ENCODE data around the gene KRTAP1-1. TPM values are rescaled to one million over a fixed set of nuclear protein-coding genes. Genes with fewer than 3 reads are reported as not detected.
"Not testable (repeated sequence)": the region's sequence is repeated elsewhere in the genome, so short reads cannot be mapped to it uniquely, and the experiment has no call there.

KRTAP1-1 gene
- total and polyA plus RNA-seq, 2 donors (not counting 1 experiment from before 2014, with no cell fraction given) = not detected

- Histone ChIP-seq H3K79me2 (ENCODE audit: control insufficient read depth, insufficient read depth, low read length) (no peaks in the 10 kb centered on the region), H3K4me1 (ENCODE audit: control insufficient read depth in 2 of 2, insufficient read depth in 2 of 2, low read length in 2 of 2) (no peaks in the 10 kb centered on the region), H3K9me3 (ENCODE audit: control extremely low read depth in 1 of 3, control insufficient read depth in 2 of 3, insufficient read depth in 1 of 3, low read length in 2 of 3) (peaks cover 0 to 1% (median 0%) of the 10 kb centered on the region in 3 donors), H4K20me1 (ENCODE audit: control insufficient read depth, insufficient read depth, low read length, poor library complexity, severe bottlenecking) (no peaks in the 10 kb centered on the region), H3K4me2 (replicated peaks; ENCODE audit: low read depth, low read length, poor library complexity, severe bottlenecking) (no peak overlapping the region), H3K9ac (ENCODE audit: low read length) (no peak overlapping the region), H3K4me3 (ENCODE audit: control extremely low read depth in 1 of 5, extremely low read depth in 1 of 5, insufficient read depth in 1 of 5, low read depth in 2 of 5, low read length in 4 of 5) (no peak overlapping the region), H3K27ac (ENCODE audit: low read length in 2 of 2) (no peak overlapping the region), H3K27me3 (replicated peaks in 1 of 4; ENCODE audit: control extremely low read depth in 1 of 4, control insufficient read depth in 3 of 4, insufficient read depth in 4 of 4, low read length in 3 of 4) (peaks cover 0 to 7% (median 4%) of the 10 kb centered on the region in 4 experiments), H3K36me3 (replicated peaks in 1 of 2; ENCODE audit: control extremely low read depth in 1 of 2, control insufficient read depth in 1 of 2, extremely low read depth in 1 of 2, insufficient read depth in 2 of 2, low read length in 1 of 2) (no peaks in the 10 kb centered on the region), H2AFZ (ENCODE audit: insufficient read depth, low read depth, low read length, poor library complexity, severe bottlenecking) (no peak overlapping the region)
- intact Hi-C loops (cut with micrococcal nuclease) = no loop called here
- H3K27ac Mint-ChIP-seq = no peak overlapping the region
- H3K4me1 Mint-ChIP-seq = no peaks in the 10 kb centered on the region
- TF ChIP-seq EZH2 (IDR thresholded peaks at IDR 0.05; ENCODE audit: borderline replicate concordance, insufficient read depth, low read depth, low read length, poor library complexity, severe bottlenecking) = no peak
- TF ChIP-seq CTCF (IDR thresholded peaks at IDR 0.05) = no peak
- 88% methylated on average over 1 of the region's 4 CpGs for WGBS (ENCODE audit: insufficient coverage)
- DNase-seq (no peak), ATAC-seq (ENCODE audit: low read depth) (no peak)
- no peaks in the 10 kb centered on the region for H3K9me3 Mint-ChIP-seq (ENCODE audit: insufficient read depth)
- POLR2A ChIA-PET = no interaction called here
- peaks cover 41% of the 10 kb centered on the region for H3K27me3 Mint-ChIP-seq
- CTCF ChIA-PET = no interaction called here
- no peak overlapping the region for H3K4me3 Mint-ChIP-seq
Measured at GRCh38 chr17:41001795-41002194, 39.5 kb downstream of the KRTAP1-1 start.

GRCh38 chr17:40999563-40999962, 41.7 kb downstream of the KRTAP1-1 start, which contains the start of gene KRTAP3-2:
KRTAP3-2 (minus strand) TSS chr17:40999906; CDS start chr17:40999853, 53 bp downstream.
- H3K27ac Mint-ChIP-seq; H3K9me3 ChIP-seq (ENCODE audit: control extremely low read depth in 1 of 3, control insufficient read depth in 2 of 3, insufficient read depth in 1 of 3, low read length in 2 of 3); CTCF ChIA-PET; H3K4me1 Mint-ChIP-seq; H3K27ac ChIP-seq (ENCODE audit: low read length in 2 of 2); POLR2A ChIA-PET; H2AFZ ChIP-seq (ENCODE audit: insufficient read depth, low read depth, low read length, poor library complexity, severe bottlenecking); H3K4me3 Mint-ChIP-seq; H3K79me2 ChIP-seq (ENCODE audit: control insufficient read depth, insufficient read depth, low read length); H3K4me2 ChIP-seq (replicated peaks; ENCODE audit: low read depth, low read length, poor library complexity, severe bottlenecking); H3K36me3 ChIP-seq (replicated peaks in 1 of 2; ENCODE audit: control extremely low read depth in 1 of 2, control insufficient read depth in 1 of 2, extremely low read depth in 1 of 2, insufficient read depth in 2 of 2, low read length in 1 of 2); H3K9me3 Mint-ChIP-seq (ENCODE audit: insufficient read depth); H4K20me1 ChIP-seq (ENCODE audit: control insufficient read depth, insufficient read depth, low read length, poor library complexity, severe bottlenecking); H3K9ac ChIP-seq (ENCODE audit: low read length); ATAC-seq (ENCODE audit: low read depth); H3K4me1 ChIP-seq (ENCODE audit: control insufficient read depth in 2 of 2, insufficient read depth in 2 of 2, low read length in 2 of 2); intact Hi-C loops (cut with micrococcal nuclease); DNase-seq; H3K4me3 ChIP-seq (ENCODE audit: control extremely low read depth in 1 of 5, extremely low read depth in 1 of 5, insufficient read depth in 1 of 5, low read depth in 2 of 5, low read length in 4 of 5): not testable (repeated sequence)
- H3K27me3 Mint-ChIP-seq = peaks cover 41% of the 10 kb centered on the region
- H3K27me3 ChIP-seq (replicated peaks in 1 of 4; ENCODE audit: control extremely low read depth in 1 of 4, control insufficient read depth in 3 of 4, insufficient read depth in 4 of 4, low read length in 3 of 4) = peaks cover 0 to 10% (median 4%) of the 10 kb centered on the region in 4 experiments
- WGBS (ENCODE audit: insufficient coverage) = 88% methylated on average over 5 of the region's 6 CpGs

Data from B cell (primary cell).